Measurements from ENCODE around the gene FAM114A2.

The FAM114A2 gene

GRCh38 chr5:154049636-154050035, 10.9 kb upstream of the FAM114A2 start:
- H4K20me1 ChIP-seq (ENCODE audit: insufficient read depth): no peaks in the 10 kb centered on the region
- H3K79me2 ChIP-seq (ENCODE audit: insufficient read depth, low read depth): no peaks in the 10 kb centered on the region
- no peaks in the 10 kb centered on the region for H3K27me3 ChIP-seq (ENCODE audit: insufficient read depth, low read depth)
- no peak overlapping the region for H2AFZ ChIP-seq (ENCODE audit: low read depth)
- no peak overlapping the region for H3K4me2 ChIP-seq
- TF ChIP-seq CTCF (conservative IDR thresholded peaks at IDR 0.05; ENCODE audit: low read depth, low read length): no peak
- H3K9ac ChIP-seq: no peak overlapping the region
- H3K4me3 ChIP-seq (IDR thresholded peaks at IDR 0.05; ENCODE audit: insufficient read depth, low read depth, low read length): no peak overlapping the region
- H3K36me3 ChIP-seq (ENCODE audit: insufficient read depth): no peaks in the 10 kb centered on the region
- no peaks in the 10 kb centered on the region for H3K4me1 ChIP-seq (ENCODE audit: low read depth, poor library complexity, severe bottlenecking)
- no peak overlapping the region for H3K27ac ChIP-seq

GRCh38 chr5:154047324-154047723, 8.6 kb upstream of the FAM114A2 start:
- no peak overlapping the region for H3K4me2 ChIP-seq

GRCh38 chr5:154046486-154046885, 7.8 kb upstream of the FAM114A2 start:
- no peak overlapping the region for H3K9ac ChIP-seq
- H3K36me3 ChIP-seq (ENCODE audit: insufficient read depth): no peaks in the 10 kb centered on the region
- no peak overlapping the region for H3K4me2 ChIP-seq
- no peak overlapping the region for H3K4me3 ChIP-seq (IDR thresholded peaks at IDR 0.05; ENCODE audit: insufficient read depth, low read depth, low read length)
- H2AFZ ChIP-seq (ENCODE audit: low read depth): no peak overlapping the region
- H3K4me1 ChIP-seq (ENCODE audit: low read depth, poor library complexity, severe bottlenecking): no peaks in the 10 kb centered on the region
- H3K27ac ChIP-seq: no peak overlapping the region
- H3K79me2 ChIP-seq (ENCODE audit: insufficient read depth, low read depth): no peaks in the 10 kb centered on the region
- no peaks in the 10 kb centered on the region for H4K20me1 ChIP-seq (ENCODE audit: insufficient read depth)
- H3K27me3 ChIP-seq (ENCODE audit: insufficient read depth, low read depth): no peaks in the 10 kb centered on the region
- TF ChIP-seq CTCF (conservative IDR thresholded peaks at IDR 0.05; ENCODE audit: low read depth, low read length): no peak

More at GRCh38 chr5:154047324-154047723, 8.6 kb upstream of the FAM114A2 start:
- no peak for TF ChIP-seq CTCF (conservative IDR thresholded peaks at IDR 0.05; ENCODE audit: low read depth, low read length)
- Histone ChIP-seq H4K20me1 (ENCODE audit: insufficient read depth) (no peaks in the 10 kb centered on the region), H3K4me1 (ENCODE audit: low read depth, poor library complexity, severe bottlenecking) (no peaks in the 10 kb centered on the region), H3K4me3 (IDR thresholded peaks at IDR 0.05; ENCODE audit: insufficient read depth, low read depth, low read length) (no peak overlapping the region), H2AFZ (ENCODE audit: low read depth) (no peak overlapping the region), H3K27me3 (ENCODE audit: insufficient read depth, low read depth) (no peaks in the 10 kb centered on the region), H3K27ac (no peak overlapping the region), H3K36me3 (ENCODE audit: insufficient read depth) (no peaks in the 10 kb centered on the region), H3K9ac (no peak overlapping the region), H3K79me2 (ENCODE audit: insufficient read depth, low read depth) (no peaks in the 10 kb centered on the region)

GRCh38 chr5:154044581-154044980, 5.9 kb upstream of the FAM114A2 start:
- no peaks in the 10 kb centered on the region for H3K27me3 ChIP-seq (ENCODE audit: insufficient read depth, low read depth)
- H4K20me1 ChIP-seq (ENCODE audit: insufficient read depth): no peaks in the 10 kb centered on the region
- no peak overlapping the region for H3K27ac ChIP-seq
- peaks cover 8% of the 10 kb centered on the region; the same call in 1 of the 2 replicates for H3K79me2 ChIP-seq (ENCODE audit: insufficient read depth, low read depth)
- H3K4me3 ChIP-seq (IDR thresholded peaks at IDR 0.05; ENCODE audit: insufficient read depth, low read depth, low read length): no peak overlapping the region
- H3K36me3 ChIP-seq (ENCODE audit: insufficient read depth): no peaks in the 10 kb centered on the region
- TF ChIP-seq CTCF (conservative IDR thresholded peaks at IDR 0.05; ENCODE audit: low read depth, low read length): no peak
- H3K4me1 ChIP-seq (ENCODE audit: low read depth, poor library complexity, severe bottlenecking): peaks cover 11% of the 10 kb centered on the region
- no peak overlapping the region for H3K4me2 ChIP-seq
- no peak overlapping the region for H2AFZ ChIP-seq (ENCODE audit: low read depth)
- H3K9ac ChIP-seq: no peak overlapping the region
